Transverse colon (tissue), 3 donors: Measurements from ENCODE around the gene FKBP2.

Source experiments
- POLR2A ChIP-seq: fragments of 450-650 bp; IDR thresholded peaks from one replicate; pipeline ENCODE4 v1.6.1; 2016; ENCODE audit warnings: antibody characterized with exemption, mild to moderate bottlenecking, moderate library complexity
- TF ChIP-seq, protein P1 (sequence below), 5 experiments: fragments of 200-600 bp in 3 of 5; fragments of 450-650 bp in 2 of 5; sonication (generic) in 3 of 5; IDR thresholded peaks; 1 replicate in 2 of 5; 2 replicates in 3 of 5; pipeline ENCODE4 v1.5.1; 2016 to 2017; ENCODE audit warnings: antibody characterized with exemption in 5 of 5, inconsistent platforms in 3 of 5, mild to moderate bottlenecking in 2 of 5, moderate library complexity in 1 of 5

DNA sequence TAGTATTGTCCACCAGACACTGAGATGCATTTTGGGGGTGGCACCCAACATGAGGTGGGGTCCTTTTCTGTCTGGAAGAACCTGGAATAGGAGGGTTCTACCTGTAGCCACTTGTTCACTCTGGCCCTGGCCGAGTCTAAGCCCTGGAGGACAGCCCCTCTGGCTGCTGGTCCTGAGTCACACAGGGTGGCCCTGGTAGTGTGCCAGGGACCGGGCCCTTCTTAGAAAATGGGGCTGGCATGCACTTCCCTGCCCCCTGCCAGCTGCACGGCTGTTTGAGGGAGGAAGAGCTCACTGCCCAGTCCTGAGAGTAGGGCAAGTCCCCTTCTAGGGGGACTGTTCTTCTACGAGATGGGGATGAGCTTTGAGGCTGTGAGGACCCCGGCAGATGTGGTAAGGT, 12.6 kb downstream of the FKBP2 start:
- TF ChIP-seq, protein P1, sequence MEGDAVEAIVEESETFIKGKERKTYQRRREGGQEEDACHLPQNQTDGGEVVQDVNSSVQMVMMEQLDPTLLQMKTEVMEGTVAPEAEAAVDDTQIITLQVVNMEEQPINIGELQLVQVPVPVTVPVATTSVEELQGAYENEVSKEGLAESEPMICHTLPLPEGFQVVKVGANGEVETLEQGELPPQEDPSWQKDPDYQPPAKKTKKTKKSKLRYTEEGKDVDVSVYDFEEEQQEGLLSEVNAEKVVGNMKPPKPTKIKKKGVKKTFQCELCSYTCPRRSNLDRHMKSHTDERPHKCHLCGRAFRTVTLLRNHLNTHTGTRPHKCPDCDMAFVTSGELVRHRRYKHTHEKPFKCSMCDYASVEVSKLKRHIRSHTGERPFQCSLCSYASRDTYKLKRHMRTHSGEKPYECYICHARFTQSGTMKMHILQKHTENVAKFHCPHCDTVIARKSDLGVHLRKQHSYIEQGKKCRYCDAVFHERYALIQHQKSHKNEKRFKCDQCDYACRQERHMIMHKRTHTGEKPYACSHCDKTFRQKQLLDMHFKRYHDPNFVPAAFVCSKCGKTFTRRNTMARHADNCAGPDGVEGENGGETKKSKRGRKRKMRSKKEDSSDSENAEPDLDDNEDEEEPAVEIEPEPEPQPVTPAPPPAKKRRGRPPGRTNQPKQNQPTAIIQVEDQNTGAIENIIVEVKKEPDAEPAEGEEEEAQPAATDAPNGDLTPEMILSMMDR (IDR thresholded peaks at IDR 0.05) = no peak
- TF ChIP-seq POLR2A = no peak
